AG04449 (cell line): ENCODE results near the gene TGFBR2.

Experiments used
- CTCF ChIA-PET: fragments of 350-600 bp; formaldehyde crosslinking; extraction: SDS; loops from one replicate; lab custom pipeline; 2021; ENCODE audit warnings: antibody characterized with exemption; lab: Yijun Ruan, JAX
- POLR2A ChIA-PET: fragments of 400-600, 350-600 bp; formaldehyde crosslinking; extraction: SDS; loops from one replicate; lab custom pipeline; 2020; ENCODE audit warnings: antibody characterized with exemption, inconsistent platforms; lab: Yijun Ruan, JAX
- DNase-seq: peaks from one replicate; pipeline ENCODE4 v3.0.0-alpha.2; 2010; ENCODE audit warnings: low read depth, low spot score
- H3K4me3 ChIP-seq: 2 replicates; pipeline ENCODE4 v1.5.1; 2011; ENCODE audit warnings: low read depth, mild to moderate bottlenecking, control low read depth, low read length
- TF ChIP-seq, protein P1 (sequence below): IDR thresholded peaks from one replicate; pipeline ENCODE4 v1.5.1; 2011; ENCODE audit warnings: mild to moderate bottlenecking, moderate library complexity, low read length, control low read depth, inconsistent platforms; ENCODE audit not compliant: insufficient read depth; ENCODE audit errors: missing control alignments

TGFBR2 gene

GRCh38 chr3:30704931-30705890 is 98.8 kb downstream of the TGFBR2 start:
- H3K4me3 ChIP-seq = no peak overlapping the region
- TF ChIP-seq, protein P1, sequence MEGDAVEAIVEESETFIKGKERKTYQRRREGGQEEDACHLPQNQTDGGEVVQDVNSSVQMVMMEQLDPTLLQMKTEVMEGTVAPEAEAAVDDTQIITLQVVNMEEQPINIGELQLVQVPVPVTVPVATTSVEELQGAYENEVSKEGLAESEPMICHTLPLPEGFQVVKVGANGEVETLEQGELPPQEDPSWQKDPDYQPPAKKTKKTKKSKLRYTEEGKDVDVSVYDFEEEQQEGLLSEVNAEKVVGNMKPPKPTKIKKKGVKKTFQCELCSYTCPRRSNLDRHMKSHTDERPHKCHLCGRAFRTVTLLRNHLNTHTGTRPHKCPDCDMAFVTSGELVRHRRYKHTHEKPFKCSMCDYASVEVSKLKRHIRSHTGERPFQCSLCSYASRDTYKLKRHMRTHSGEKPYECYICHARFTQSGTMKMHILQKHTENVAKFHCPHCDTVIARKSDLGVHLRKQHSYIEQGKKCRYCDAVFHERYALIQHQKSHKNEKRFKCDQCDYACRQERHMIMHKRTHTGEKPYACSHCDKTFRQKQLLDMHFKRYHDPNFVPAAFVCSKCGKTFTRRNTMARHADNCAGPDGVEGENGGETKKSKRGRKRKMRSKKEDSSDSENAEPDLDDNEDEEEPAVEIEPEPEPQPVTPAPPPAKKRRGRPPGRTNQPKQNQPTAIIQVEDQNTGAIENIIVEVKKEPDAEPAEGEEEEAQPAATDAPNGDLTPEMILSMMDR = no peak
- no peak for DNase-seq
- CTCF ChIA-PET = interaction anchor here (0.8 to 4.7 kb wide), 3 partner anchors 12 to 663 kb away, joined by 3 to 22 read pairs (median 10); no protein-coding TSS in a partner anchor
- POLR2A ChIA-PET = no interaction called here

- no peak for DNase-seq
- POLR2A ChIA-PET = no interaction called here
- CTCF ChIA-PET = interaction anchor here (4.7 kb wide), 1 partner anchor 14 kb away, joined by 22 read pairs; no protein-coding TSS in a partner anchor
Measured at GRCh38 chr3:30707825-30708224, 101.4 kb downstream of the TGFBR2 start.

DNA sequence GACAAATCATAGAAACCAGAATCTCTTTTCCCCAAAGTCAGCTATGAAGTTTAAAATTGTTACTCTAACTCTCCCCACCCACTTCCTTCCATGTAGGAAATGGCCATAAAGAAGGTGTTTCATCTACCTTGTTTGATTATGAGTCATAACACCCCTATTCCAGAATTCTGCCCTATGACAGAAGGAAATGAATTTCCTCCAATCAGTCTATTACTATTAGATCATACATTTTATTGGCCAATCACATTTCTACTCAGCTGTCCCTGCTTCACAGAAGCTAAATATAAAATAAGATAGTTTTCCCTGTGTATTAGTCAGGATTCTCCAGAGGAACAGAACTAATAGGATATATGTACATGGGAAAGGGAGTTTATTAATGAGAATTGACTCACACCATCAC is 102.1 kb downstream of the TGFBR2 start:
- DNase-seq = no peak
- CTCF ChIA-PET = interaction anchor here (4.7 kb wide), 1 partner anchor 15 kb away, joined by 22 read pairs; no protein-coding TSS in a partner anchor
- POLR2A ChIA-PET = no interaction called here
- TF ChIP-seq, protein P1 = no peak
- no peak overlapping the region for H3K4me3 ChIP-seq

More at GRCh38 chr3:30707825-30708224, 101.4 kb downstream of the TGFBR2 start:
- TF ChIP-seq, protein P1 = no peak
- H3K4me3 ChIP-seq = no peak overlapping the region

DNA sequence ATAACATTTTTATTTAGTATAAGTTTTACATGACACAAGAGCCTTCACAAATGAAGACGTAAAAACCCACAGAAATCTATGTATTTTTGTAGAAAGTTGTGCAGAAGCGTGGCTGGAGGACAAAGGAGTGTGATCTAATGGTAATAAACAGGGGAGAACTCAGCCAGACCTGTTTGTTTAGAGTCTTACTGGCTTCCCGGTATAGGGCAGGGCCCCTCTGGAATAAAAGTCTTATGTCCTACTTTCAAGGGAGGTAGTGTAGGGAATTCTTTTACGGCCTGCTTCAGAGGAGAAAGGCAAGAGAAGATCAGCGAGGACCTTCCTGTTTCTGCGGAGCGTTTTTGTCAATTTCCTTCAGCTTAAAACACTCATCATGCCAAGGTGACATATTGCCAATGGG is 103.6 kb downstream of the TGFBR2 start:
- H3K4me3 ChIP-seq = no peak overlapping the region
- POLR2A ChIA-PET = no interaction called here
- TF ChIP-seq, protein P1 = no peak
- no peak for DNase-seq
- CTCF ChIA-PET = no interaction called here

DNA sequence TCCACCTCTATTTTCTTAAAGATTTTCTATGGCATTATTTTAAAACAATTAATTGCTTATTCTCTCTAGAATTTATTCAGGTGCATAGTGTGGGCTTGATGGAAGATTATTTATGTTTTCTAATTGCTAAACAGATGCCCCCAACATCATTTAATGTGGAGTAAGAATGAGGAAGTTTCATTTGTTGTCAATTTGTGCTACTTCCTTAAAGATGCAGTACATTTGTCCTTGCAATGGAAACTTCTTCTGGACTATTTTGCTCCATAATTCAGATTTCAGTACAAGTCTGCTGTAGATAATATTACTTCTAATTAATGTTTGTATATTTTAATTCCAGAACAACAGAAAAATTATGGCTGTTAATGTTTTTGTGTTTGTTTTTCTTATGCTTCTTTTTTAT is 104.8 kb downstream of the TGFBR2 start:
- POLR2A ChIA-PET = no interaction called here
- no peak for DNase-seq
- CTCF ChIA-PET = no interaction called here
- TF ChIP-seq, protein P1 = no peak
- H3K4me3 ChIP-seq = no peak overlapping the region

- TF ChIP-seq, protein P1 = no peak
- POLR2A ChIA-PET = no interaction called here
- H3K4me3 ChIP-seq = no peak overlapping the region
- CTCF ChIA-PET = no interaction called here
- no peak for DNase-seq
Measured at GRCh38 chr3:30711867-30712266, 105.5 kb downstream of the TGFBR2 start.
